HepG2 (cell line): ENCODE data around the gene CACNA1I. TPM values are rescaled to one million over a fixed set of nuclear protein-coding genes. Genes with fewer than 3 reads are reported as not detected.

ENCODE experiments used
- ATAC-seq: fragments of 200-7000 bp; cut with Tn5 transposase; 3 replicates; pipeline ENCODE4 v1.9.1; 2020; ENCODE audit warnings: mild to moderate bottlenecking, moderate library complexity
- BruUV-seq: library from RNA; stranded (reverse); fragments of 400-500 nt; replicated peaks from 2 replicates; lab custom pipeline; 2021; lab: Mats Ljungman, UMichigan
- CTCF ChIA-PET: fragments of 300-600 bp; formaldehyde crosslinking; extraction: SDS; loops from one replicate; lab custom pipeline; 2021; ENCODE audit warnings: low total read pairs, inconsistent platforms, low intra/inter-chr PET ratio; lab: Yijun Ruan, JAX
- POLR2A ChIA-PET: fragments of 350-600 bp; sonication (Branson Sonifier 250); formaldehyde crosslinking; loops from one replicate; lab custom pipeline; 2020; ENCODE audit warnings: antibody characterized with exemption, inconsistent platforms; lab: Yijun Ruan, JAX
- DNase-seq: peaks from one replicate; pipeline ENCODE4 v3.0.0-alpha.2; 2015; ENCODE audit warnings: low spot score
- FAIRE-seq: peaks from 3 replicates; lab custom pipeline; 2011; peaks lifted over from hg19 to GRCh38; lab: Jason Lieb, UNC
- H2AFZ ChIP-seq: one replicate; pipeline ENCODE4 v1.6.1; 2011; ENCODE audit warnings: low read length, inconsistent platforms
- H3K27ac ChIP-seq: fragments of 300-600 bp; 3 replicates; pipeline ENCODE4 v1.8.0; 2011; ENCODE audit warnings: mixed run types, mild to moderate bottlenecking, mixed read lengths, low read length, inconsistent platforms; ENCODE audit not compliant: insufficient read depth; ENCODE audit errors: extremely low read length
- H3K27me3 ChIP-seq, 2 experiments: fragments of 200-600 bp in 1 of 2; 2 replicates in 1 of 2; 3 replicates in 1 of 2; pipeline versions ENCODE4 v1.6.0 to v1.8.0; 2011; ENCODE audit warnings: low read length in 2 of 2, mild to moderate bottlenecking in 2 of 2, moderate library complexity in 2 of 2, inconsistent platforms in 1 of 2; ENCODE audit not compliant: insufficient read depth in 2 of 2, control insufficient read depth in 1 of 2
- H3K36me3 ChIP-seq, 2 experiments: fragments of 200-600 bp in 1 of 2; replicated peaks in 1 of 2; 2 replicates in 1 of 2; 3 replicates in 1 of 2; pipeline versions ENCODE4 v1.5.1 to v1.8.0; 2011; ENCODE audit warnings: low read length in 2 of 2, inconsistent platforms in 1 of 2; ENCODE audit not compliant: insufficient read depth in 2 of 2, control insufficient read depth in 1 of 2
- H3K4me1 ChIP-seq: 2 replicates; pipeline ENCODE4 v1.5.1; 2012; ENCODE audit warnings: low read length, inconsistent platforms; ENCODE audit not compliant: insufficient read depth
- H3K4me2 ChIP-seq: 2 replicates; pipeline ENCODE4 v1.6.0; 2011; ENCODE audit warnings: low read depth, low read length, inconsistent platforms
- H3K4me3 ChIP-seq, 3 experiments: fragments of 200-600 bp in 1 of 3; sonication (generic), shearing (Covaris generic) in 1 of 3; replicated peaks in 1 of 3; 2 replicates each; pipeline ENCODE4 v1.5.1; 2011 to 2016; ENCODE audit warnings: low read length in 3 of 3, inconsistent platforms in 2 of 3, low read depth in 2 of 3, mild to moderate bottlenecking in 2 of 3, control low read depth in 1 of 3, mixed read lengths in 1 of 3; ENCODE audit not compliant: insufficient read depth in 1 of 3
- H3K79me2 ChIP-seq: one replicate; pipeline ENCODE4 v1.6.1; 2011; ENCODE audit warnings: low read length, inconsistent platforms; ENCODE audit not compliant: insufficient read depth
- H3K9ac ChIP-seq: 2 replicates; pipeline ENCODE4 v1.6.0; 2011; ENCODE audit warnings: mild to moderate bottlenecking, low read depth, low read length, inconsistent platforms; ENCODE audit not compliant: insufficient read depth
- H3K9me3 ChIP-seq: 2 replicates; pipeline ENCODE4 v1.5.1; 2012; ENCODE audit warnings: mild to moderate bottlenecking, low read length
- H4K20me1 ChIP-seq: 2 replicates; pipeline ENCODE4 v1.6.0; 2011; ENCODE audit warnings: inconsistent platforms, mild to moderate bottlenecking, low read length, moderate library complexity; ENCODE audit not compliant: insufficient read depth
- ATM ChIP-seq: fragments of 450-650 bp; IDR thresholded peaks from 2 replicates; pipeline ENCODE4 v1.7.1; 2017; ENCODE audit warnings: mild to moderate bottlenecking, borderline replicate concordance
- MED13 ChIP-seq: sonication (generic); formaldehyde crosslinking; IDR thresholded peaks from 2 replicates; pipeline ENCODE4 v1.5.0; 2020; ENCODE audit warnings: missing genetic modification reagents
- MED8 ChIP-seq: sonication (generic); formaldehyde crosslinking; IDR thresholded peaks from 2 replicates; pipeline ENCODE4 v1.8.1; 2023; ENCODE audit warnings: mild to moderate bottlenecking, missing genetic modification reagents; ENCODE audit not compliant: insufficient replicate concordance
- NRL ChIP-seq: sonication (generic); formaldehyde crosslinking; IDR thresholded peaks from 2 replicates; pipeline ENCODE4 v1.5.0; 2020; ENCODE audit warnings: missing genetic modification reagents, mild to moderate bottlenecking, moderate library complexity, borderline replicate concordance
- RXRB ChIP-seq: IDR thresholded peaks from 2 replicates; pipeline ENCODE4 v1.6.1; 2016; ENCODE audit warnings: borderline replicate concordance, missing genetic modification reagents, missing compliant biosample characterization
- SOX13 ChIP-seq, 3 experiments: fragments of 450-650 bp in 1 of 3; sonication (generic) in 1 of 3; formaldehyde crosslinking in 1 of 3; IDR thresholded peaks in 2 of 3; conservative IDR thresholded peaks in 1 of 3; 2 replicates each; pipeline versions ENCODE4 v1.5.0 to v1.6.1; 2016 to 2020; ENCODE audit warnings: antibody characterized with exemption in 1 of 3, mild to moderate bottlenecking in 1 of 3, missing compliant biosample characterization in 1 of 3, missing genetic modification reagents in 1 of 3, moderate library complexity in 1 of 3
- TAF15 ChIP-seq: fragments of 200-400 bp; formaldehyde crosslinking; IDR thresholded peaks from one replicate; pipeline ENCODE4 v1.6.1; 2018; ENCODE audit warnings: mild to moderate bottlenecking, low read depth, low read length; ENCODE audit not compliant: poor library complexity, severe bottlenecking
- ZNF264 ChIP-seq: sonication (generic); formaldehyde crosslinking; IDR thresholded peaks from 2 replicates; pipeline ENCODE4 v1.4.0; 2020; ENCODE audit warnings: missing genetic modification reagents
- ZNF674 ChIP-seq: sonication (generic); formaldehyde crosslinking; IDR thresholded peaks from 2 replicates; pipeline ENCODE4 v1.5.0; 2020; ENCODE audit warnings: low read depth, mild to moderate bottlenecking, missing genetic modification reagents
- WGBS: methylation state at CpG from one replicate; pipeline ENCODE4 v1.1.6; 2017; ENCODE audit warnings: low lambda C conversion rate; 5-methylcytosine and 5-hydroxymethylcytosine counted together
- in situ Hi-C: cut with HindIII; loops from 2 replicates; pipeline ENCODE4 v1.10.0; 2017; ENCODE audit warnings: low pct_unique_long_range_greater_than_20kb; ENCODE audit not compliant: extremely low pct_ligation_motif_present
- intact Hi-C: fragments of 100-400 bp; cut with micrococcal nuclease; formaldehyde crosslinking; loops from one replicate; pipeline ENCODE4 v1.10.0; 2022; ENCODE audit not compliant: unreplicated experiment
- polyA plus RNA-seq, 8 experiments: library from polyadenylated mRNA; depleted of rRNA in 3 of 8; stranded (reverse) in 7 of 8; unstranded in 1 of 8; fragments of >200 nt; fragmentation: Illumina TruSeq in 4 of 8; extraction: Trizol in 4 of 8; gene quantifications; 2 replicates each; pipeline versions ENCODE4 v1.2.1 to v1.2.3, GENCODE V29; 2011 to 2016; ENCODE audit warnings: low read depth in 4 of 8, missing spikeins in 1 of 8, mixed read lengths in 1 of 8; ENCODE audit not compliant: insufficient read depth in 1 of 8
- total RNA-seq, 5 experiments: library from RNA; depleted of rRNA; stranded (reverse); fragments of >200 nt; fragmentation: Illumina TruSeq; extraction: Trizol; gene quantifications; 2 replicates each; pipeline ENCODE4 v1.2.3, GENCODE V29; 2016; ENCODE audit warnings: low read depth in 1 of 5
- TF ChIP-seq, protein P1 (sequence below): sonication (generic); formaldehyde crosslinking; conservative IDR thresholded peaks from 2 replicates; pipeline ENCODE4 v1.8.1; 2023; ENCODE audit warnings: missing genetic modification reagents

The CACNA1I gene
- total and polyA plus RNA-seq, 2 of the 13 experiments (the other 11 are each of a cell fraction or from before 2014, with no cell fraction given): not detected

- FAIRE-seq (no peak), DNase-seq (no peak)
- no TSS peak for BruUV-seq
- no peaks in the 10 kb centered on the region for H3K36me3 ChIP-seq
- no peaks in the 10 kb centered on the region for H3K9me3 ChIP-seq
- H3K9ac ChIP-seq: no peak overlapping the region
- POLR2A ChIA-PET: no interaction called here
- H2AFZ ChIP-seq: no peak overlapping the region
- no peaks in the 10 kb centered on the region for H3K4me1 ChIP-seq
- TF ChIP-seq MED13 (CRISPR knock-in tag) (no peak), MED8 (no peak), SOX13 (IDR thresholded peaks at IDR 0.05) (no peak), SOX13 (CRISPR knock-in tag; conservative IDR thresholded peaks at IDR 0.05 in 1 of 2, IDR thresholded peaks at IDR 0.05 in 1 of 2) (no peak), TAF15 (no peak), NRL (CRISPR knock-in tag) (no peak), ZNF264 (no peak), ZNF674 (CRISPR knock-in tag) (no peak), ATM (no peak), RXRB (CRISPR knock-in tag) (no peak)
- TF ChIP-seq, protein P1, sequence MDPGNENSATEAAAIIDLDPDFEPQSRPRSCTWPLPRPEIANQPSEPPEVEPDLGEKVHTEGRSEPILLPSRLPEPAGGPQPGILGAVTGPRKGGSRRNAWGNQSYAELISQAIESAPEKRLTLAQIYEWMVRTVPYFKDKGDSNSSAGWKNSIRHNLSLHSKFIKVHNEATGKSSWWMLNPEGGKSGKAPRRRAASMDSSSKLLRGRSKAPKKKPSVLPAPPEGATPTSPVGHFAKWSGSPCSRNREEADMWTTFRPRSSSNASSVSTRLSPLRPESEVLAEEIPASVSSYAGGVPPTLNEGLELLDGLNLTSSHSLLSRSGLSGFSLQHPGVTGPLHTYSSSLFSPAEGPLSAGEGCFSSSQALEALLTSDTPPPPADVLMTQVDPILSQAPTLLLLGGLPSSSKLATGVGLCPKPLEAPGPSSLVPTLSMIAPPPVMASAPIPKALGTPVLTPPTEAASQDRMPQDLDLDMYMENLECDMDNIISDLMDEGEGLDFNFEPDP: no peak
- TF ChIP-seq, all 625 proteins: peak for 0
- peaks cover 9 to 60% of the 10 kb centered on the region in 2 experiments; a peak in 4 of 5 replicates for H3K27me3 ChIP-seq
- no peak for ATAC-seq
- CTCF ChIA-PET: no interaction called here
- no peaks in the 10 kb centered on the region for H4K20me1 ChIP-seq
- H3K27ac ChIP-seq: no peak overlapping the region
- in situ Hi-C loops (no loop called here), intact Hi-C loops (no loop called here)
- no peaks in the 10 kb centered on the region for H3K79me2 ChIP-seq
- no peak overlapping the region for H3K4me2 ChIP-seq
- no peak overlapping the region for H3K4me3 ChIP-seq
- 16% methylated on average over 5 of the region's 5 CpGs for WGBS
Observed at GRCh38 chr22:39683639-39684038, 113.1 kb downstream of the CACNA1I start.
